ENCODE data around the gene C9.
"Not testable (repeated sequence)": the region's sequence is repeated elsewhere in the genome, so short reads cannot be mapped to it uniquely, and the experiment has no call there.

C9 gene

GRCh38 chr5:39240750-39241149 lies 123.5 kb downstream of the C9 start:
- TF ChIP-seq, protein P1, sequence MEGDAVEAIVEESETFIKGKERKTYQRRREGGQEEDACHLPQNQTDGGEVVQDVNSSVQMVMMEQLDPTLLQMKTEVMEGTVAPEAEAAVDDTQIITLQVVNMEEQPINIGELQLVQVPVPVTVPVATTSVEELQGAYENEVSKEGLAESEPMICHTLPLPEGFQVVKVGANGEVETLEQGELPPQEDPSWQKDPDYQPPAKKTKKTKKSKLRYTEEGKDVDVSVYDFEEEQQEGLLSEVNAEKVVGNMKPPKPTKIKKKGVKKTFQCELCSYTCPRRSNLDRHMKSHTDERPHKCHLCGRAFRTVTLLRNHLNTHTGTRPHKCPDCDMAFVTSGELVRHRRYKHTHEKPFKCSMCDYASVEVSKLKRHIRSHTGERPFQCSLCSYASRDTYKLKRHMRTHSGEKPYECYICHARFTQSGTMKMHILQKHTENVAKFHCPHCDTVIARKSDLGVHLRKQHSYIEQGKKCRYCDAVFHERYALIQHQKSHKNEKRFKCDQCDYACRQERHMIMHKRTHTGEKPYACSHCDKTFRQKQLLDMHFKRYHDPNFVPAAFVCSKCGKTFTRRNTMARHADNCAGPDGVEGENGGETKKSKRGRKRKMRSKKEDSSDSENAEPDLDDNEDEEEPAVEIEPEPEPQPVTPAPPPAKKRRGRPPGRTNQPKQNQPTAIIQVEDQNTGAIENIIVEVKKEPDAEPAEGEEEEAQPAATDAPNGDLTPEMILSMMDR (IDR thresholded peaks at IDR 0.05; ENCODE audit: low read depth, low read length), result no peak
- DNase-seq (ENCODE audit: extremely low read depth, low read depth), result no peak

DNA sequence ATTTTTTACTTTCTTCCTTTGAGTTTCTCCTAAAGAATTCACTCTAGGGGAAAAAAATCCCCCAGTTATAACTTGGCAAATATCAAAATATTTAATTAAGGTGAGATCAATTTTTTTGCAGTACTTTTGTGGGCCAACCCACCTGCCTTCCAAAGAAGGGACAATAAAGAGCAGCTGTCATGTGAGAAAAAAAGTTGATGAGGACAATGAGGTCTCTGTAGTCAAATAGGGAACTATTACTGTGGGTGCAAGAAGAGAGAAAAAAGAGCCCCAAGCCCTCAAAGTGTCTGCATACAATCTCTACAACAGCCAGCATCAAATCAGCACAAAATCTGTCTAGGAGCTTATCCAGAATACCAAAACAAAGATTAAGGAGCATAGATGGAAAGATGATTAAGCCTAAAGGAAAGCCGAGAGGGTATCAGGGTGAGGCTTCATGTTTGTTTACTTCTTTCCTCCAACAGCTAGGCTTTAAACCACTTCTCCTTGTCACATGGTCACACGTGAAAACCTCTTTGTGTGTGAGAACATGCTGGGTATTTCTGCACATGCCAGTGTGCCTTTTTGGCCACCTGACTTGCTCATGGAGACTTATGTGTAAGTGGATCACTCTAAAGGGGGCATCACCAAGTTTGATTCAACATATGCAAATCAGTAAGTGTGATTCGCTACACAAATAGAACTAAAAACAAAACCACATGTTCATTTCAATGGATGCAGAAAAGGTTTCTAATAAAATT lies 125.8 kb downstream of the C9 start:
- DNase-seq (ENCODE audit: extremely low read depth, low read depth), result no peak
- TF ChIP-seq, protein P1 (IDR thresholded peaks at IDR 0.05; ENCODE audit: low read depth, low read length), result no peak

DNA sequence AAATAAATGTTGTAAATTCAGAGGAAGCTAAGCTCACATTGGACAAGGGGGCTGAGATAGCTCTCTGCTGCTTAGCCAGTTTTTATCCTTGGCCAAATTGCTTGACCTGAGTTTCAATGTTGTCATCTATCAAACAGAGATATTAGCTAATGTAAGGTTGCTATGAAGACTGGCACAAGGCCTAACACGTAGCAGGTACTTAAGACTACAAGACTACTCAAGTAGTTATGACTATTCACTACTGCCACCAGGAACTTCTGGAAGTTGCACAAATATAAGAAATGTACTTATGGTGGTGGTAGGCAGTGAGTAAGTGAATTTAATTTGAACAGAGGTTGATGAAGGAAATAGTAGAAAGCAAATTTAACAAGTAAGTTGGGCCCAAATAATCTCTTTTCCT lies 127.6 kb downstream of the C9 start:
- DNase-seq (ENCODE audit: extremely low read depth, low read depth), result no peak
- TF ChIP-seq, protein P1 (IDR thresholded peaks at IDR 0.05; ENCODE audit: low read depth, low read length), result no peak

GRCh38 chr5:39235648-39236047 lies 128.6 kb downstream of the C9 start:
- DNase-seq (ENCODE audit: extremely low read depth, low read depth), result no peak
- TF ChIP-seq, protein P1 (IDR thresholded peaks at IDR 0.05; ENCODE audit: low read depth, low read length), result no peak

DNA sequence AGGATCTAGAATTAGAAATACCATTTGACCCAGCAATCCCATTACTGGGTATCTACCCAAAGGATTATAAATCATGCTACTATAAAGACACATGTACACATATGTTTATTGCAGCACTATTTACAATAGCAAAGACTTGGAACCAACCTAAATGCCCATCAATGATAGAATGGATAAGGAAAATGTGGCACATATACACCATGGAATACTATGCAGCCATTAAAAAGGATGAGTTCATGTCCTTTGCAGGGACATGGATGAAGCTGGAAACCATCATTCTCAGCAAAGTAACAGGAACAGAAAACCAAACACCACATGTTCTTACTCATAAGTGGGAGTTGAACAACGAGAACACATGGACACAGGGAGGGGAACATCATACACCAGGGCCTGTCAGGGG lies 129.8 kb downstream of the C9 start:
- not testable (repeated sequence) for DNase-seq (ENCODE audit: extremely low read depth, low read depth)
